ENCODE results near the gene CRYGB.
"Not testable (repeated sequence)": the region's sequence is repeated elsewhere in the genome, so short reads cannot be mapped to it uniquely, and the experiment has no call there.

The CRYGB gene

DNA sequence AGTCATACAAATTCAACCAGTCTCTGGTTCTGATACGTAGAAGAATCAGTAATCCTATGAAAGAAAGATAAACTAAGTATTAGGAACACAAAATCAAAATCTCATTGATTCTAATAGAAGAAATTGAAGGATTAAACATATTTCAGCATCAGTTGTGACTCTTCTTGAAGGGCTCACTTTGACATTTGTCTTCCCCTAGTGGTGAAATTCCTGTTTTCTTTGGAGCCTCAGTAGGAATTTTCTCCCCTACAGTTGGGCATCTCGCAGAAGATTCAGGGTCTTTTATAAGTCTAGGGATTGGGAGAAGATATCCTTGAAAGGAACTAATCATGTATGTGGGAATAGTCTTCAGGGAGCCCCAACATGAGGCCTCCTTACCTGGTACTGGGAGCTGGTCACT, 2.8 kb upstream of the CRYGB start:
- DNase-seq: no peak

DNA sequence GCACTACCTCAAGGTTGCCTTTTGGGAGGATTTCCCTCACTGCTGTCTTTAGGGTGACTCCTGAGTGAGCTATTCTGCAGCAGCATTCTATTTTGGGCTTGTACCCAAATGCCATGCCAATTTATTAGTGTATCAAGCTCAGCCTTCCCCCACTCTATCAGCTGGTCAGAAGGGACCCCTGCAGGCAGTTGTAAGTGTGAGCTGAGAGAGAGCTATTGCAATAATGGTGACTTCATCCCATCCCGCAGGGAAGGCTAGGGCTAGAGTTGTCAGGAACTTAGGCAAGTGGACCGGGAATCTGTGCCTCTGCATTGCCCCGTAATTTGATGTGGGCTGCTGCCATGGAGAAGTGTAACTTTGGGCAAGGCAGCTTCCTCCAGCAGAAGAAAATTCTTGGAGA, 1.8 kb upstream of the CRYGB start:
- no peak for DNase-seq

DNA sequence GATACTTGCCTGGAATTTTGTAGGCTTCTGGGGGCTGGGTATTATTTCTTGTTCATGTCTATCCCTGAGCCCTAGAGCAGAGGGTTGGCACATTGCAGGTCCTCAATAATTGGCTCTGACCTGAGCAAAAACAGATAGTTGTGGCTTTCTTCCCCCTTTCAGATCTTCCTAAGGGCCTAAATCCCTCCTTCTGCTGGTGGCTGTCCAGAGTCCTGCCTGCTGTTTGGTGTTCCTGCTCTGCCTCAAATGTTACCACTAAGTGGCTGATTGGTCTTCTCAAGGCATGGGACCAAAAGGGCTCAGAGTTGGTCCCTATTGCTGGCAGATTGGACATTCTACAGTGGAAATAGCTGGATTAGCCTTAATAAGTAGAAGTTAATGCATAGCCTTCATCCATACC, 1.1 kb upstream of the CRYGB start:
- DNase-seq: no peak

GRCh38 chr2:208142925-208143799, 2.8 kb downstream of the CRYGB start:
- no peak for DNase-seq

DNA sequence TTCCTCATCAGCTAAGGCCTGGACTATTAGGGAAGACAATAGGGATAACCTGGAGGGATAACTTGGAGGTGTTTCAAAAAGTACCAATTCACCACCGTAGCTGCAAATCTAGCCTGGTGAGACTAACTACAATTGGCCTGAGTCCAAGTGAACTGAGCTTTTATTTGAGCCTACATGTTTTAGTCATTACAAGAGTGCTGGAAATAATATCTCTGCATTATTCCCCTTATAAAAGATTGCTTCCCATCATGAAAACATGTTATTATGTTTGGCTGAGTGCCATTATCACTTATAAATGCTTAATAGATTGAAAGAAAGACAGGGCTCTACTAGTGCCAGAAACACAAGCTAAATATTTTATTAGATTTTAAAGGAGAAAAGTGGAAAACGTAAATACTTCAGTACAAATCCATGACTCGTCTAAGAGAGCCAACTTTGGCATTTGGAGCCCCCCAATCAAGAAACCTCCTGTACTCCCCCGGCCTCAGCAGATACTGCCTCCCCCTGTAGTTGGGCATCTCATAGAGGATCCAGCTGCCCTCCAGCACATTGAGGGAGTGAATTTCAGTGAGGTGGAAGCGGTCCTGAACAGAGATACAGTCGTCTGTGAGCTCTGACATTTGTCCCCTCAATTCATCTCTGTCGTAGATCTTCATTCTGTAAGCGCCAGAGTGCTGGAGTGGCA, 3.6 kb downstream of the CRYGB start:
- DNase-seq: no peak

DNA sequence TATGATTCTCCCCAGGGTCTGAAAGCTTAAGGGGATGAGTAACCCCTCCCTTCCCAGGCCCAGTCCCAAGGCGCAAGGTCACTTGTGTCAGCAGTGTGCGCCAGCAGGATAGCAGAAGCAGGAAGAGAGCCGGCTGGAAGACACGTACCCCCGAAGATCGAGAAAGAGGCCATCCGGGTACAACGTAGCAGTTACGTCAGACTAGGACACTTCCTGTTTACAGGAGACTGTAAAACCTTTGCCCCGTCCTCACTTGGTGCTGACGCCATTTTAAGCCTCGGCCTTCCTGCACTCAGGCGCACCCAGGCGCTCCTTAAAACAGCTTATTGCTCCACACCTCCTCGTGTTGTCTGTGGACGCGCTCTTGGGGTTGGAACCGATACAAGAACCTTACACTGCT, 6.5 kb downstream of the CRYGB start:
- DNase-seq: no peak

DNA sequence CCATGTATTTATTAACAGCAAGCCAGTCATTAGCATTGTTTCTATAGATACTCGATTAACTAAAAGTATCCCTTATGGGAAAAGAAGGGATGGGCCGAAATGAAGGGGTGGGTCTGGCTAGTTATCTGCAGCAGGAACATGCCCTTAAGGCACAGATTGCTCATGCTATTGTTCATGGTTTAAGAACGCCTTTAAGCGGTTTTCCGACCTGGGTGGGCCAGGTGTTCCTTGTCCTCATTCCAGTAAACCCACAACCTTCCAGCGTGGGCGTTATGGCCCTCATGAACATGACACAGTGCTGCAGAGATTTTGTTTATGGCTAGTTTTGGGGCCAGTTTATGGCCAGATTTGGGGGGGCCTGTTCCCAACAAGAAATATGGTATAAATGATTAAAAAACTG, 7.6 kb downstream of the CRYGB start:
- not testable (repeated sequence) for DNase-seq

- no peak for DNase-seq
Measured at GRCh38 chr2:208136716-208137094, 9.3 kb downstream of the CRYGB start.

- no peak for DNase-seq
Measured at GRCh38 chr2:208135794-208136715, 9.9 kb downstream of the CRYGB start.

GRCh38 chr2:208134928-208135586, 10.9 kb downstream of the CRYGB start:
- DNase-seq: no peak

DNA sequence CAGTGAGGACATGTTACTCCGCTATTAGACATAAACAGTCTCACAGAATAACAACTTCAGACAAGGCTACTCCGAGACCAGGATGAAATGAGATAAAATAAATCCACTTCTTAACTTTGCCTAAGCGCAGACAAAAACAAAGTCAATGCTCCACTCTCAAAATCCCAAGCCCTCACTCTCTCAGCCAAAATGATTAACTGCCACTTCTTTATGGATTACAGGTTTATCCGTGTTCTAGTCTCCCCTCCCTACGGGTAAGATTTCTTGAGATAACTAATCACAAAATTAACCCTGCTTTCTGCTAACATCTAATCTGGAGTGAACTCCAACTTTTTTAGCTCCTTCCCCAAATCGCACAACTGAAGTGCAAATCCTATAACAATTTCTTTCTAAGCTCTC, 15.2 kb downstream of the CRYGB start:
- DNase-seq: no peak

- DNase-seq: no peak
Measured at GRCh38 chr2:208129744-208130711, 15.9 kb downstream of the CRYGB start, which contains the start of gene CRYGC. Gene CRYGC, minus strand, starts transcription at chr2:208129828. Its CDS starts 36 bp downstream, at chr2:208129792.

GRCh38 chr2:208128136-208128535, 17.8 kb downstream of the CRYGB start:
- DNase-seq: no peak

GRCh38 chr2:208127090-208127489, 18.9 kb downstream of the CRYGB start:
- no peak for DNase-seq

DNA sequence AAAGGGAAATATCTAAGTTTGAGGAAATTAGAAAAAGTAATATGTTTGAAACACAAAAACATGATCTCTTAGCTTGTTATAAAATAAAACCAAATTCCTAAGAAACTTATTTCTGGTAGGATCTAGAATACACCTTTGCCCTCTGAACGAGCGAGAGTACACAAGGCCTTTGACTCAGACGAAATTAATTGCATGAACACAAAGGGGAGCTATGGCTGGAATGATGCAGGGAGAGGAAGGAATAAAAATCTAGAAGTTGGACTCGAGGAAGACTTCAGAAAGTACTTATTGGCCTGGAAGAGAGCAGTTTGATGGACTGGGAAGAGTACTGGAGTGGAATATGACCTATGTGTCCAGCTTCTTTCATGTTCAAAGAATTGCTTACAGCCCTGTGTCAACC, 20.7 kb downstream of the CRYGB start:
- no peak for DNase-seq

DNA sequence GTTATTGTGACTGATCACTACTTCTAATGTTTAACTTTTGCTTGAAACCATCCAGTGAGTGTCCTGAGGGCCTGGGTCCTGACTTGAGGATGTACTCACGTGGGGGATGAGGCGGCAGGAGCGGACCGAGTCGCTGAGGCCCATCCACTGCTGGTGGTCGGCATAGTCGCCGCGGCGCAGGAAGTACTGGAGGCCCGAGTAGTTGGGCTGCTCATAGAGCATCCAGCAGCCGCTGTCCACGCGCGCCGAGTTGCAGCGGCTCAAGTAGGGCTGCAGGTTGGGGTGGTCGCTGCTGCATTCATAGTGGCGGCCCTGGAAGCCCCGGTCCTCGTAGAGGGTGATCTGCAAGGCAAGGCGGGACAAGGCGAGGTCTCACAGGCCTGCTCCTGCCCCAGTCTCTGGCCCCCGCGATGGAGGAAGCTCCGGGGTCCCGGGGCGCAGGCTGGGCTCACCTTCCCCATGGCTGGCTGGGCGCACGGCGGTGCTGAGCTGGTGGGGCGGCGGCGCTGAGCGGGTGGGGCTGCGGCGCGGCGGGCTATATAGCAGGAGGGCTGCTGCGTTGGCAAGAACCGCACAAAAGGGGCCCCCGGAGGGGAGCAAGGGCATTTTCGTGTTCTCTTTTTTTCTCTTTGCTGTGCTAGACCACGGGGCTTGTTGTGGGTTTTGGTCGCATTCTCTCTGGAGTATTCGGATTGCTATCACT, 21.8 kb downstream of the CRYGB start, which contains the start of gene CRYGD:
Gene CRYGD, minus strand, starts transcription at position 512 of the 703 bp plus-strand sequence. Its CDS starts 51 bp downstream, at position 461.
- peak; percentile 4 for DNase-seq

- no peak for DNase-seq
Measured at GRCh38 chr2:208122248-208122647, 23.7 kb downstream of the CRYGB start.

DNA sequence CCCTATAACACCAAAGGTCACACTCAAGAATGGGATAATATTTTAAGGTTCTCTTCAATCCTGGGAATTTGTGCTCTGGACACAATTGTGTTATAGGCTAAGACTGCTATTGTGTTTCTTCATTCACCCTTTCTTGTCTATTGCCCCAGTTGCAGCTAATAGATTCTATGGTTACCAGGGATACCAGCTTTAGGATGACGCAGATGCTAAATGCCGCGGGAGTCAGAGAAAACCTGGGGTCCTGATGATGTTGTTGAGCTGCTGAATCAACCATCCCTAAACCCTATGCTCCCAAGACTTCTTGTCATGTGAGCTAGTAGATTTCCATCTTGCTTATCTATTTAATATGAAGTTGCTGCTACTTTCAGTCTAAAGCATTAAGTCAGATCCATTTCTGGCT, 27.0 kb downstream of the CRYGB start:
- DNase-seq: no peak

- DNase-seq: not testable (repeated sequence)
Measured at GRCh38 chr2:208117390-208117789, 28.6 kb downstream of the CRYGB start.

GRCh38 chr2:208112969-208113368, 33.0 kb downstream of the CRYGB start:
- DNase-seq: no peak

All from suppressor macrophage treated with lipopolysaccharide for 4 hours (primary cell).